SW 1271 (cell line): Measurements from ENCODE around the gene EPAS1.

Source experiments
- DNase-seq, 2 experiments: peaks; one replicate each; lab custom pipeline; 2025; lab: John Stamatoyannopoulos, UW

Gene EPAS1

GRCh38 chr2:46364797-46365457 lies 67.7 kb downstream of the EPAS1 start:
- peak in 1 of 2 experiments; percentile 68 for DNase-seq

- DNase-seq, result peak in 1 of 2 experiments; percentile 24
These were observed 68.9 kb downstream of the EPAS1 start for GRCh38 chr2:46365913-46366667.

GRCh38 chr2:46366668-46367052 lies 69.5 kb downstream of the EPAS1 start:
- no peak for DNase-seq

GRCh38 chr2:46367286-46367685 lies 70.1 kb downstream of the EPAS1 start:
- no peak for DNase-seq

- no peak for DNase-seq
These were observed 71.2 kb downstream of the EPAS1 start for GRCh38 chr2:46368401-46368800.

- DNase-seq, result no peak
These were observed 72.6 kb downstream of the EPAS1 start for GRCh38 chr2:46369783-46370182.

- DNase-seq, result no peak
These were observed 74.6 kb downstream of the EPAS1 start for GRCh38 chr2:46371854-46372253.

- no peak for DNase-seq
These were observed 75.3 kb downstream of the EPAS1 start for GRCh38 chr2:46372475-46372874.

- no peak for DNase-seq
These were observed 76.0 kb downstream of the EPAS1 start for GRCh38 chr2:46373238-46373637.

- DNase-seq, result no peak
These were observed 78.4 kb downstream of the EPAS1 start for GRCh38 chr2:46375566-46376125.

GRCh38 chr2:46376586-46376985 lies 79.4 kb downstream of the EPAS1 start:
- no peak for DNase-seq

GRCh38 chr2:46377101-46377581 lies 79.9 kb downstream of the EPAS1 start:
- no peak for DNase-seq

GRCh38 chr2:46377666-46378560 lies 80.7 kb downstream of the EPAS1 start:
- DNase-seq, result no peak

- no peak for DNase-seq
These were observed 81.4 kb downstream of the EPAS1 start for GRCh38 chr2:46378616-46379015.

- no peak for DNase-seq
These were observed 82.2 kb downstream of the EPAS1 start for GRCh38 chr2:46379213-46380037.

- DNase-seq, result no peak
These were observed 83.1 kb downstream of the EPAS1 start for GRCh38 chr2:46380038-46380940.

- DNase-seq, result no peak
These were observed 84.1 kb downstream of the EPAS1 start for GRCh38 chr2:46381263-46381849.

- DNase-seq, result no peak
These were observed 84.7 kb downstream of the EPAS1 start for GRCh38 chr2:46381871-46382270.

- DNase-seq, result no peak
These were observed 85.3 kb downstream of the EPAS1 start for GRCh38 chr2:46382331-46383112.
